WTC11 (cell line): Measurements from ENCODE around the gene KRT86.
"Not testable (repeated sequence)": the region's sequence is repeated elsewhere in the genome, so short reads cannot be mapped to it uniquely, and the experiment has no call there.

ENCODE experiments used
- ESRRA ChIP-seq: sonication (generic); formaldehyde crosslinking; IDR thresholded peaks from 2 replicates; pipeline ENCODE4 v1.8.1; 2022; ENCODE audit warnings: mild to moderate bottlenecking, missing genetic modification reagents, borderline replicate concordance
- RELA ChIP-seq: sonication (generic); formaldehyde crosslinking; IDR thresholded peaks from 2 replicates; pipeline ENCODE4 v1.8.1; 2022; ENCODE audit warnings: missing genetic modification reagents, mild to moderate bottlenecking, borderline replicate concordance
- ZNF121 ChIP-seq: sonication (generic); formaldehyde crosslinking; IDR thresholded peaks from 2 replicates; pipeline ENCODE4 v1.8.0; 2023; ENCODE audit warnings: missing genetic modification reagents
- ZNF416 ChIP-seq: fragments of 250-450 bp; sonication (Bioruptor Pico); IDR thresholded peaks from 2 replicates; pipeline ENCODE4 v1.9.0; 2021; ENCODE audit warnings: mild to moderate bottlenecking, inconsistent platforms
- TF ChIP-seq, protein P1 (sequence below): sonication (generic); formaldehyde crosslinking; IDR thresholded peaks from 2 replicates; pipeline ENCODE4 v1.8.1; 2023; ENCODE audit warnings: mild to moderate bottlenecking, missing genetic modification reagents, moderate library complexity
- TF ChIP-seq, protein P2 (sequence below): sonication (generic); formaldehyde crosslinking; IDR thresholded peaks from 2 replicates; pipeline ENCODE4 v1.8.0; 2022; ENCODE audit warnings: mild to moderate bottlenecking, missing genetic modification reagents
- TF ChIP-seq, protein P3 (sequence below): sonication (generic); formaldehyde crosslinking; IDR thresholded peaks from 2 replicates; pipeline ENCODE4 v1.8.1; 2022; ENCODE audit warnings: low read depth, mild to moderate bottlenecking, moderate library complexity, missing genetic modification reagents, borderline replicate concordance
- TF ChIP-seq, protein P4 (sequence below): sonication (generic); formaldehyde crosslinking; conservative IDR thresholded peaks from 2 replicates; pipeline ENCODE4 v1.8.1; 2023; ENCODE audit warnings: mild to moderate bottlenecking, low read depth, missing genetic modification reagents, moderate library complexity
- TF ChIP-seq, protein P5 (sequence below): sonication (generic); formaldehyde crosslinking; IDR thresholded peaks from 2 replicates; pipeline ENCODE4 v1.8.0; 2023; ENCODE audit warnings: missing genetic modification reagents, mild to moderate bottlenecking, borderline replicate concordance
- TF ChIP-seq, protein P6 (sequence below): fragments of 200-600 bp; IDR thresholded peaks from 2 replicates; pipeline ENCODE4 v1.8.0; 2022; ENCODE audit warnings: antibody characterized with exemption
- TF ChIP-seq, protein P7 (sequence below): sonication (generic); formaldehyde crosslinking; IDR thresholded peaks from 2 replicates; pipeline ENCODE4 v1.8.1; 2023; ENCODE audit warnings: mild to moderate bottlenecking, missing genetic modification reagents

DNA sequence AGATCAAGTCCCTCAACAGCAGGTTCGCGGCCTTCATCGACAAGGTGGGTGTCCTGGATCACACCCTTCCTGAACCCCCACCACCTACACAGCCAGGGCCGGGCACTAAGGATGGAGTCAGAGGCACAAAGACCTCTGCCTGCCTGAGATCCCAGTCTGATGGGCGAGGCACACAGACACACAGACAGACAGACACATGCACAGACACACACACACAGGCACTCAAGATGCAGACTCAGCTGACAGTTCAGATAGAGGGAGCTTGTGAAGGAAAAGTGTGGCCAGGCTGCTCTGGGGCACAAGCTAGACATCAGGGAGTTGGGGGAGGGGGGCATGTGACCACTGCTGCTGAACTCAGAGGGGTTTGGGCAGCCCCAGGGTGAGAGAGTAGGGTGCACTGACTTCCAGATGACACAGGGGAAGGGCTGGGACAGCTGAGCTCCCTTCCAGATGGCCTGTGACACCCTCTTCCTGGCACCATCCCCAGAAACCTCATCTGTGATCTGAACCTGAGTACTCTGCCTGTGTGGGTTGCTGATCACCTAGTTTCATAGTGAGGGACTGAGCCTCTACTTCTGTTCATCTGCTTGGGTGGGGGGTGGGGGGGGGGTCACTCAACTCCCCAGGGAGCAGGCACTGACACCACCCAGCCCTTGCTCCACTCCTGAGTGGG is 27.9 kb downstream of the KRT86 start:
- TF ChIP-seq, protein P1, sequence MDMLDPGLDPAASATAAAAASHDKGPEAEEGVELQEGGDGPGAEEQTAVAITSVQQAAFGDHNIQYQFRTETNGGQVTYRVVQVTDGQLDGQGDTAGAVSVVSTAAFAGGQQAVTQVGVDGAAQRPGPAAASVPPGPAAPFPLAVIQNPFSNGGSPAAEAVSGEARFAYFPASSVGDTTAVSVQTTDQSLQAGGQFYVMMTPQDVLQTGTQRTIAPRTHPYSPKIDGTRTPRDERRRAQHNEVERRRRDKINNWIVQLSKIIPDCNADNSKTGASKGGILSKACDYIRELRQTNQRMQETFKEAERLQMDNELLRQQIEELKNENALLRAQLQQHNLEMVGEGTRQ (CRISPR knock-in tag) = not testable (repeated sequence)
- TF ChIP-seq, protein P2, sequence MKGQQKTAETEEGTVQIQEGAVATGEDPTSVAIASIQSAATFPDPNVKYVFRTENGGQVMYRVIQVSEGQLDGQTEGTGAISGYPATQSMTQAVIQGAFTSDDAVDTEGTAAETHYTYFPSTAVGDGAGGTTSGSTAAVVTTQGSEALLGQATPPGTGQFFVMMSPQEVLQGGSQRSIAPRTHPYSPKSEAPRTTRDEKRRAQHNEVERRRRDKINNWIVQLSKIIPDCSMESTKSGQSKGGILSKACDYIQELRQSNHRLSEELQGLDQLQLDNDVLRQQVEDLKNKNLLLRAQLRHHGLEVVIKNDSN = not testable (repeated sequence)
- TF ChIP-seq, protein P3, sequence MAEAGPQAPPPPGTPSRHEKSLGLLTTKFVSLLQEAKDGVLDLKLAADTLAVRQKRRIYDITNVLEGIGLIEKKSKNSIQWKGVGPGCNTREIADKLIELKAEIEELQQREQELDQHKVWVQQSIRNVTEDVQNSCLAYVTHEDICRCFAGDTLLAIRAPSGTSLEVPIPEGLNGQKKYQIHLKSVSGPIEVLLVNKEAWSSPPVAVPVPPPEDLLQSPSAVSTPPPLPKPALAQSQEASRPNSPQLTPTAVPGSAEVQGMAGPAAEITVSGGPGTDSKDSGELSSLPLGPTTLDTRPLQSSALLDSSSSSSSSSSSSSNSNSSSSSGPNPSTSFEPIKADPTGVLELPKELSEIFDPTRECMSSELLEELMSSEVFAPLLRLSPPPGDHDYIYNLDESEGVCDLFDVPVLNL (CRISPR knock-in tag) = not testable (repeated sequence)
- not testable (repeated sequence) for TF ChIP-seq ESRRA, ZNF416, RELA, ZNF121 (CRISPR knock-in tag)
- TF ChIP-seq, protein P4, sequence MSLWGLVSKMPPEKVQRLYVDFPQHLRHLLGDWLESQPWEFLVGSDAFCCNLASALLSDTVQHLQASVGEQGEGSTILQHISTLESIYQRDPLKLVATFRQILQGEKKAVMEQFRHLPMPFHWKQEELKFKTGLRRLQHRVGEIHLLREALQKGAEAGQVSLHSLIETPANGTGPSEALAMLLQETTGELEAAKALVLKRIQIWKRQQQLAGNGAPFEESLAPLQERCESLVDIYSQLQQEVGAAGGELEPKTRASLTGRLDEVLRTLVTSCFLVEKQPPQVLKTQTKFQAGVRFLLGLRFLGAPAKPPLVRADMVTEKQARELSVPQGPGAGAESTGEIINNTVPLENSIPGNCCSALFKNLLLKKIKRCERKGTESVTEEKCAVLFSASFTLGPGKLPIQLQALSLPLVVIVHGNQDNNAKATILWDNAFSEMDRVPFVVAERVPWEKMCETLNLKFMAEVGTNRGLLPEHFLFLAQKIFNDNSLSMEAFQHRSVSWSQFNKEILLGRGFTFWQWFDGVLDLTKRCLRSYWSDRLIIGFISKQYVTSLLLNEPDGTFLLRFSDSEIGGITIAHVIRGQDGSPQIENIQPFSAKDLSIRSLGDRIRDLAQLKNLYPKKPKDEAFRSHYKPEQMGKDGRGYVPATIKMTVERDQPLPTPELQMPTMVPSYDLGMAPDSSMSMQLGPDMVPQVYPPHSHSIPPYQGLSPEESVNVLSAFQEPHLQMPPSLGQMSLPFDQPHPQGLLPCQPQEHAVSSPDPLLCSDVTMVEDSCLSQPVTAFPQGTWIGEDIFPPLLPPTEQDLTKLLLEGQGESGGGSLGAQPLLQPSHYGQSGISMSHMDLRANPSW = not testable (repeated sequence)
- TF ChIP-seq, protein P5, sequence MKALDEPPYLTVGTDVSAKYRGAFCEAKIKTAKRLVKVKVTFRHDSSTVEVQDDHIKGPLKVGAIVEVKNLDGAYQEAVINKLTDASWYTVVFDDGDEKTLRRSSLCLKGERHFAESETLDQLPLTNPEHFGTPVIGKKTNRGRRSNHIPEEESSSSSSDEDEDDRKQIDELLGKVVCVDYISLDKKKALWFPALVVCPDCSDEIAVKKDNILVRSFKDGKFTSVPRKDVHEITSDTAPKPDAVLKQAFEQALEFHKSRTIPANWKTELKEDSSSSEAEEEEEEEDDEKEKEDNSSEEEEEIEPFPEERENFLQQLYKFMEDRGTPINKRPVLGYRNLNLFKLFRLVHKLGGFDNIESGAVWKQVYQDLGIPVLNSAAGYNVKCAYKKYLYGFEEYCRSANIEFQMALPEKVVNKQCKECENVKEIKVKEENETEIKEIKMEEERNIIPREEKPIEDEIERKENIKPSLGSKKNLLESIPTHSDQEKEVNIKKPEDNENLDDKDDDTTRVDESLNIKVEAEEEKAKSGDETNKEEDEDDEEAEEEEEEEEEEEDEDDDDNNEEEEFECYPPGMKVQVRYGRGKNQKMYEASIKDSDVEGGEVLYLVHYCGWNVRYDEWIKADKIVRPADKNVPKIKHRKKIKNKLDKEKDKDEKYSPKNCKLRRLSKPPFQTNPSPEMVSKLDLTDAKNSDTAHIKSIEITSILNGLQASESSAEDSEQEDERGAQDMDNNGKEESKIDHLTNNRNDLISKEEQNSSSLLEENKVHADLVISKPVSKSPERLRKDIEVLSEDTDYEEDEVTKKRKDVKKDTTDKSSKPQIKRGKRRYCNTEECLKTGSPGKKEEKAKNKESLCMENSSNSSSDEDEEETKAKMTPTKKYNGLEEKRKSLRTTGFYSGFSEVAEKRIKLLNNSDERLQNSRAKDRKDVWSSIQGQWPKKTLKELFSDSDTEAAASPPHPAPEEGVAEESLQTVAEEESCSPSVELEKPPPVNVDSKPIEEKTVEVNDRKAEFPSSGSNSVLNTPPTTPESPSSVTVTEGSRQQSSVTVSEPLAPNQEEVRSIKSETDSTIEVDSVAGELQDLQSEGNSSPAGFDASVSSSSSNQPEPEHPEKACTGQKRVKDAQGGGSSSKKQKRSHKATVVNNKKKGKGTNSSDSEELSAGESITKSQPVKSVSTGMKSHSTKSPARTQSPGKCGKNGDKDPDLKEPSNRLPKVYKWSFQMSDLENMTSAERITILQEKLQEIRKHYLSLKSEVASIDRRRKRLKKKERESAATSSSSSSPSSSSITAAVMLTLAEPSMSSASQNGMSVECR (CRISPR knock-in tag) = not testable (repeated sequence)
- TF ChIP-seq, protein P6, sequence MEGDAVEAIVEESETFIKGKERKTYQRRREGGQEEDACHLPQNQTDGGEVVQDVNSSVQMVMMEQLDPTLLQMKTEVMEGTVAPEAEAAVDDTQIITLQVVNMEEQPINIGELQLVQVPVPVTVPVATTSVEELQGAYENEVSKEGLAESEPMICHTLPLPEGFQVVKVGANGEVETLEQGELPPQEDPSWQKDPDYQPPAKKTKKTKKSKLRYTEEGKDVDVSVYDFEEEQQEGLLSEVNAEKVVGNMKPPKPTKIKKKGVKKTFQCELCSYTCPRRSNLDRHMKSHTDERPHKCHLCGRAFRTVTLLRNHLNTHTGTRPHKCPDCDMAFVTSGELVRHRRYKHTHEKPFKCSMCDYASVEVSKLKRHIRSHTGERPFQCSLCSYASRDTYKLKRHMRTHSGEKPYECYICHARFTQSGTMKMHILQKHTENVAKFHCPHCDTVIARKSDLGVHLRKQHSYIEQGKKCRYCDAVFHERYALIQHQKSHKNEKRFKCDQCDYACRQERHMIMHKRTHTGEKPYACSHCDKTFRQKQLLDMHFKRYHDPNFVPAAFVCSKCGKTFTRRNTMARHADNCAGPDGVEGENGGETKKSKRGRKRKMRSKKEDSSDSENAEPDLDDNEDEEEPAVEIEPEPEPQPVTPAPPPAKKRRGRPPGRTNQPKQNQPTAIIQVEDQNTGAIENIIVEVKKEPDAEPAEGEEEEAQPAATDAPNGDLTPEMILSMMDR = not testable (repeated sequence)
- TF ChIP-seq, protein P7, sequence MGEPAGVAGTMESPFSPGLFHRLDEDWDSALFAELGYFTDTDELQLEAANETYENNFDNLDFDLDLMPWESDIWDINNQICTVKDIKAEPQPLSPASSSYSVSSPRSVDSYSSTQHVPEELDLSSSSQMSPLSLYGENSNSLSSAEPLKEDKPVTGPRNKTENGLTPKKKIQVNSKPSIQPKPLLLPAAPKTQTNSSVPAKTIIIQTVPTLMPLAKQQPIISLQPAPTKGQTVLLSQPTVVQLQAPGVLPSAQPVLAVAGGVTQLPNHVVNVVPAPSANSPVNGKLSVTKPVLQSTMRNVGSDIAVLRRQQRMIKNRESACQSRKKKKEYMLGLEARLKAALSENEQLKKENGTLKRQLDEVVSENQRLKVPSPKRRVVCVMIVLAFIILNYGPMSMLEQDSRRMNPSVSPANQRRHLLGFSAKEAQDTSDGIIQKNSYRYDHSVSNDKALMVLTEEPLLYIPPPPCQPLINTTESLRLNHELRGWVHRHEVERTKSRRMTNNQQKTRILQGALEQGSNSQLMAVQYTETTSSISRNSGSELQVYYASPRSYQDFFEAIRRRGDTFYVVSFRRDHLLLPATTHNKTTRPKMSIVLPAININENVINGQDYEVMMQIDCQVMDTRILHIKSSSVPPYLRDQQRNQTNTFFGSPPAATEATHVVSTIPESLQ = not testable (repeated sequence)
